HG03442 (cell line): ENCODE results near the gene NPPC.
"Not testable (repeated sequence)": the region's sequence is repeated elsewhere in the genome, so short reads cannot be mapped to it uniquely, and the experiment has no call there.

Experiments used
- ATAC-seq: cut with Tn5 transposase; IDR thresholded peaks from one replicate; pipeline ENCODE4 v1.9.1; 2021; ENCODE audit warnings: mild to moderate bottlenecking, moderate library complexity; ENCODE audit not compliant: unreplicated experiment

The NPPC gene

DNA sequence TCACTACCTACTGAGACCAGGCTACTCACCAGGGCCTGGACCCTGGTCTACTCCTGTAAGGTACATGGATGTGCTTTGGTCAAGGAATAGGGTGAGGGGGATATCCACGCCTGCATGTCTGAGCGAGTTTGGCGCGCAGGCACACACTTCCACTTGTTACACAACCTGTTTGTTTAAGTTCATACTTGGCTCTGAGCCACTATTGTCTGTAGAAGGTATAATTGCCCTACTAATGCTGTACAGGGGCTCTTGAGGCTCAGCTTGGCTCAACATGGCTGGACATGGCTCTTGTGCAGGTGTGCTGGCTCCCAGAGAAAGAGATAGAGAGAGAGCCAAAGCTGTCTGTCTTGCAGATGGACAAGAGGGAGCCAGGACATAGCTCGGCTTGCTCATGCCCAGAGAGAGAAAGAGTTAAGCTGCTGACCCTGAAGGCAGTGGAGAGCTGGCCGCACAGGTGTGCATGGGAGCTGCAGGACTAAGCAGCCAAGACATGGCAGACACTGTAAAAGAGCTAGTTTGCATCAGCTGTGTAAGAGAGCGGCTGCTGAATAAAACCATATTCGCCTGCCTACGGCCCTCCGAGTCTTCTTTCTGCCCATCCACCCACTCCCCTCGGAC lies 35.2 kb downstream of the NPPC start:
- no peak for ATAC-seq

DNA sequence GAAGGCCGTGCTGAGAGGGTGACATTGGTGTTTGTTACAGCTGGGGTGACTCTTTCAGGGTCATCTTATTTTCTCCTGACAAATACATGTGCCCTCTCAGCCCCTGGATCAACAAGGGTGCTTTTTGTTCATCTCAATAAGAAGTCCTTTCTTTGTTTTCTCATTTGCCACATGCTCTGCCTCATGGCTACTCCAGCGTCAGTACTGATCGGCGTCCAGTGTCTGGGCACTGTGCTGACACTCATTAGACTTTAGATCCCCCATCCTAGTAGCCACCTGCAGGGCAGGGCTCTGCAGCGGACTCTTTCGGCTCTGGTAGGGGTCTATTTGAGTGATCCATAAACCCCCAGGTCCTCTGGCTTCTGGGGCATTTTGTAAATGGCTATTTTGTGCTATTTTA lies 38.4 kb downstream of the NPPC start:
- no peak for ATAC-seq

- no peak for ATAC-seq
Observed at GRCh38 chr2:231886071-231886681, 40.0 kb downstream of the NPPC start.

GRCh38 chr2:231884438-231885140 lies 41.6 kb downstream of the NPPC start:
- ATAC-seq = no peak

DNA sequence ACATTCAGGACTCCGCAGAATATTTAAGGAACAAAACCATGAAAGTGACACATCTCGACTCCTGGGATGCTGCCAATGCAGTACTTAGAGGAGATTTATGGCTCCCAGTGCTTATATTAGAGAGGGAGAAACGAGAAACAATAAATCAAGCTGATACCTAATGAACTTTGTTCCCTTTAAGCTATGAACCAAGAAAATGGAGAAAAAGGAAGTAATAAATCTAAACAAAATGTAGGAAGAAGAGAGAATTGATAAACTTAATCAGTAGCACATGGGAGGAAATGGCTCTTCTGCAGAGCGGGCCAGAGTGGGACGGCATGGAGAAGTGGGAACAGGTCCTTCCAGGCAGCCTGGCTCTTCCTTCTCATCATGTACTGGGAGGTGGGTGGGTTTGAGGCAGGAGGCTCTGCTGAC lies 42.7 kb downstream of the NPPC start:
- ATAC-seq = no peak

DNA sequence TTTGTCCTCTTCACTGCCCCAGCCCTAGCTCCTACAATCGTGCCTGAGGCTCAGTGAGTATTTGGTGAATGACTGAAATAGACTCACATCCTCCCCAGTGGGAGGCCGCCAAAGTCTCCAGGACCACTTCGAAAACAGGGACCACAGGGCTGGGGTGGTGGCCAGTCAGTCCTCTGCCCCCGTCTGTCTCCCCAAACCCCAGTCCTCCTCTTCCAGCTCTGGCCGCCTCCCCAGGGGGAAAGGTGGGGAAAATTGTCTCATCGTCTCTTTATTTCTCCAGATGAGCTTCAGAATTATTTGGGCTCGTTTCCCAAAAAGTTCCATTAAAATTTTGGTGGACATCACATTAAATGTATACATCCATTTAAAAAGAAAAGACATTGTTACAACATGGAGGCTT lies 43.5 kb downstream of the NPPC start:
- ATAC-seq = no peak

DNA sequence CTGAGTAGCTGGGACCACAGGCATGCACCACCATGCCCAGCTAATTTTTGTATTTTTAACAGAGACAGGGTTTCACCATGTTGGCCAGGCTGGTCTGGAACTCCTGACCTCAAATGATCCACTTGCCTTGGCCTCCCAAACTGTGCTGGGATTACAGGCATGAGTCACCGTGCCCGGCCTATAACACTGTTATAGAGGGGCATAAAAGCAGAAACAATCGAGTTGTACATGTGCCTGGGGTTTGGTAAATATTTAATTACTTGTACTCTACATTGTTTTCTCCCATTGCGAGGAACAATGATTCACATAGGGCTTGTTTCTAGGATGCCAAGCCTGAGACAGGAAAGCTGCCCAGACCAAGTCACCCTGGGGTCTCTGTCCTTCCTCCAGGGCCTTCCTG lies 45.8 kb downstream of the NPPC start:
- ATAC-seq = not testable (repeated sequence)

DNA sequence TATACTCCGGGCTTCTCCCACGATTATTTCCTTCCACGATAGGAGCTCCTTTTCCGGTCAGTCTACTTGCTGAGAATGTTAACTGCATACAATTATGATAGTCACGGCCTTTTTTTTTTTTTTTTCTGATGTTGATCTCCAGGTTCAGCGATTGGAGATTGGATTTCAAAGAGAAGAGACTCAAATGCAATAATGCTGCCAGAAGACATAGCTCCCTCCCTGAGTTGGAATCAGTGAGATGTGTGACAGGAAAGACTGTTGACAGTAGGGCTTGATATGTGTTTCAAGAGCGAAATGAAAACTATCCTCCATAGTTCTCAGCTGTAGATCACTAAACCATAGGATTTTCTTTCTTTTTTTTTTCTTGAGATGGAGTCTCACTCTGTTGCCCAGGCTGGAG lies 47.0 kb downstream of the NPPC start:
- no peak for ATAC-seq

- ATAC-seq = no peak
Observed at GRCh38 chr2:231877533-231878456, 48.4 kb downstream of the NPPC start.

GRCh38 chr2:231874944-231875343 lies 51.3 kb downstream of the NPPC start:
- ATAC-seq = no peak
